Measurements from ENCODE around the gene AUP1.

GRCh38 chr2:74571058-74571457 is 41.6 kb upstream of the AUP1 start:
- TF ChIP-seq POLR2A (IDR thresholded peaks at IDR 0.05) (no peak), POLR2AphosphoS5 (IDR thresholded peaks at IDR 0.05) (no peak), CTCF (IDR thresholded peaks at IDR 0.05) (no peak)

All from breast epithelium (tissue), 3 donors.